Skin epidermis (tissue), 12 donors: ENCODE results near the gene FGFBP3.
"Not testable (repeated sequence)": the region's sequence is repeated elsewhere in the genome, so short reads cannot be mapped to it uniquely, and the experiment has no call there.

Source experiments
- H3K27ac ChIP-seq, 21 experiments: fragments of 200-600 bp; sonication (generic) in 11 of 21; one replicate each; pipeline ENCODE4 v1.5.0; 2020; ENCODE audit warnings: mild to moderate bottlenecking in 3 of 21, inconsistent platforms in 2 of 21, moderate library complexity in 2 of 21
- H3K4me3 ChIP-seq, 7 experiments: fragments of 200-600 bp; sonication (generic) in 2 of 7; one replicate each; pipeline ENCODE4 v1.5.0; 2020; ENCODE audit warnings: inconsistent platforms in 2 of 7, mild to moderate bottlenecking in 2 of 7, moderate library complexity in 1 of 7

The FGFBP3 gene

GRCh38 chr10:91907033-91907594 is 2.2 kb downstream of the FGFBP3 start:
- Histone ChIP-seq H3K4me3 (no peak overlapping the region), H3K27ac (no peak overlapping the region)

DNA sequence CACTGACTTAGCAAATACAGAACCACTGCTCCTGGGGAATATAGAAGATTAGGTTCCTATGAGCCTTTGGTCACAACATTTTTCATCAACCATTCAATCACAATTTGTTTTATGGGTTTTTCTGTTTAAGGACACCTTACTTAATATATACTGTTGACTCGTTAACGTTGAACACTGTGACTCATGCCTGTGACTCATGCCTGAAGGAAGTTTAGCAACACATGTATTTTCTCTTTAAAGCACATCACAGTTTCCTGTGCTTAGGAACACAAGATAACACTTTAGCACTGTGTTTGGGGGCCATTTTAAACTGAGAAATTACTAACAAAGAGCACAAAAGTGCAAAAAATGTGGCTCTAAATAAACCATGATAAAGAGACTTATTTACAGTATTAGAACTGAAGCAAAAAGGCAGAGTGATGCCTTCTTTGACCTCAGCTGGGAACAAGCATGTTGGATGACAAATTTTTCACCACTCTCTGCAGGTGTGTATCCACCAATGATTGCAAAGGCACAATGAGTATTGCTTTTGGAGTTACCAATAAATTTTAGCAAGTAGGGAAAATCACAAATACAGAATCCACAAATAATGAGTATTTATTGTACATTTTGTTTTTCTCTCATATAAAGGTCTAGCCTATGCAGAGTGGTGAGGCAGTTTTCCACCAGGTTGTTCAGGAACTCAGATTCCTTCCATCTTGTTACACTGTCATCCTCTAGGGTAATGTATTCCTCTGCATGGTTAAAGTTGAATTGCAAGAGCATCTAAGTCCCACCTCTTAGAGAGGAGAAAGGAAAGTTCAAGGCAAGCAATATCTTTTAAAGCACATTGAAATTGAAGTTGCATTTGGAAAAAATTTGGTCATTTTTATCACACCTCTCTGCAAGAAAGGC is 7.3 kb downstream of the FGFBP3 start:
- H3K27ac ChIP-seq: peak overlapping the region in 8 of 21 experiments; percentile 9 to 69 (median 25)
- no peak overlapping the region for H3K4me3 ChIP-seq

DNA sequence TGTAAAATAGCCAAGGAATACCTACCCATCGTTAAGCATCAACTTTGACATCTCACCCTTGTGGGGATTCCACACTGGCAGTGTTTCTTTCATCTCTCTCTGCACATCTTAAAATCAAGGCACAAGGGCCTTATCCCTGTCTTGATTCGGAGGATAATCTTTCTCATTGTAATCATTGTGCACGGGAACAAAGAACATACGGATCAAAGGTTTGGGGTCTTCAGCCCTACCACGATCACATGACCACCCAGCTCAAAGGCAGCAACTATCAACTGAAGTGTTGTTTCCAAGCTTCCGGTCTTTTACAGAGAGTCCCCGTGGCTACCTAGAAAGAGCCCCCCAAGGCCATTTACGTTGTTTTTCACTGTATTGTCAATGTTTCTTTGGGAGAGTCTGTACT is 11.9 kb downstream of the FGFBP3 start:
- no peak overlapping the region for H3K27ac ChIP-seq
- H3K4me3 ChIP-seq: no peak overlapping the region

DNA sequence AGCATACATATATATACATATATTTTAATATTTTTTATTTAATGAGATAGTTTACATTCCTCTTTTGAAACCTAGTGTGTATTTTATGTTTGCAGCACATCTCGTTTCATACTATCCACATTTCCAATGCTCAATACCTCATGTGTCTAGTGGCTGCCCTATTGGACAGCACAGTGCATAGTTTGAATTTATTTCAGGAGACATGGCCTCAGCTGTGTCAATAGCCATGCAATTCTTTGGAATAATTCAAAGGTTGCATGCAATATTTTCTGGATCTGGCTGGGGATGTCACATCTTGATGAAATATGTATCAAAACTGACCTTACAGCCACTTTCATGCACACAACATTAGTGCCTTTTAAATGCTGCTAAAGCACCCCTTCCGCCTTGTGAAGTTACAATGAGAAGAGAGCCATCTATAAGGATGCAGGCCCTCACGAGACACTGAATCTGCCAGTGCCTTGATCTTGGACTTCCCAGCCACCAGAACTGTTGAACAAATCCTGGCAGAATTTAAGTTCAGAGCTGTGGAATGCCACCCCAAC is 13.0 kb downstream of the FGFBP3 start:
- Histone ChIP-seq H3K4me3 (no peak overlapping the region), H3K27ac (no peak overlapping the region)

GRCh38 chr10:91894261-91894685 is 15.0 kb downstream of the FGFBP3 start:
- H3K27ac ChIP-seq, H3K4me3 ChIP-seq: not testable (repeated sequence)

- Histone ChIP-seq H3K27ac (no peak overlapping the region), H3K4me3 (no peak overlapping the region)
Measured at GRCh38 chr10:91893051-91893450, 16.2 kb downstream of the FGFBP3 start.

DNA sequence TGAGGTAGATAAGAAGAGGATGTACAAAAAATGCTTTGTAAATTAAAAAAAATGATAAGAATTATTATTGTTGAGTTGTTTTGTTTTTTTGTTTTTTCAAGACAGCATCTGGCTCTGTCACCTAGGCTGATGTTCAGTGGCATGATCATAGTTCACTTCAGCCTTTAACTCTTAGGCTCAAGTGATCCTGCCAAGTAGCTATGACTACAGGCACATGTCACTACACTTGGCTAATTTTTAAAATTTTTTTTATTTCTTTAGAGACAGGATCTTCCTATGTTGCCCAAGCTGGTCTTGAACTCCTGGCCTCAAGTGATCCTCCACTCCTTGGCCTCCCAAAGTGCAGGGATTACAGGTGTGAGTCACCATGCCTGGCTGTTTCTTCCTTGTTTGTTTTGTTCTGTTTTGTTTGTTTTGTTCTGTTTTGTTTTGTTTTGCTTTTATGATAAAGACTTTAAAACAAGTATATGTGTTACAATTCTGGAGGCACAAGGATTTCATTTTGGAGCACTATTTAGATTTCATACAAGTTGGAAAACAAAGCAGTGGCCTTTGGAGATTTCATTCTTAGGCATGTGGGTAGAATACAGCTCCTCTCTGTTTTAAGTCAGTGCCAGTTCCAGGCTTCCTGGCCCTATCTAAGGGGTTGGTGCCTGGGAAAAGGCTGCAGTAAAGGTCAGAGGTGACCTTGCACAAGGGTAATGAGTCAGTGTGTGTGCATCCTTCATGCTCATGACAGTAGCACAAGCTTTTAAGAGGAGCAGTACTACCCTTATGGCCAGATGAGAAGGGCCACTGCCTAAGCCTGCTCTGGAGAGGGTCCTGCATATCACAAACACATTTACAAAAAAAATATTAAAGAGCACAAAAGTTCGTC is 17.9 kb downstream of the FGFBP3 start:
- H3K27ac ChIP-seq: no peak overlapping the region
- no peak overlapping the region for H3K4me3 ChIP-seq

- peak overlapping the region; percentile 24 to 49 (median 31) for H3K4me3 ChIP-seq
- H3K27ac ChIP-seq: peak overlapping the region in 3 of 21 experiments; percentile 36 to 47 (median 46)
Measured at GRCh38 chr10:91887272-91888076, 21.8 kb downstream of the FGFBP3 start.

DNA sequence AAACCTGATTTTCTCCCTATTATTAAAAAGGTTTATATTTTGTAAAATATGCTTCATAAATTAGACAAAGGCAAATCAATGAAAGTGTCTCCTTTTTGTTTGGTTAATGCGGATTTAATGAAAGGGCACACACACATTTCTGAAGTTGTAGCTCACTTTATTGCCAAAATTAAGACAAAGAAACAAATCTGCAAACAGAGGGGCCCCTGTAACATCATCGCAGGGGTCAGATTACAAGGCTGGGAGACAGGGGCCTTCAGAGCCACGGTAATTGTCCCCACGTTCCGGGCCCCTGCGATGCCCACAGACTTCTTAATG is 22.4 kb downstream of the FGFBP3 start:
- peak overlapping the region in 2 of 21 experiments; percentile 36 to 47 for H3K27ac ChIP-seq
- peak overlapping the region; percentile 24 to 49 (median 31) for H3K4me3 ChIP-seq

GRCh38 chr10:91885362-91886079 is 23.8 kb downstream of the FGFBP3 start:
- H3K27ac ChIP-seq: no peak overlapping the region
- H3K4me3 ChIP-seq: no peak overlapping the region

- Histone ChIP-seq H3K27ac (peak overlapping the region in 1 of 21 experiments; percentile 64), H3K4me3 (no peak overlapping the region)
Measured at GRCh38 chr10:91884536-91884935, 24.8 kb downstream of the FGFBP3 start.

DNA sequence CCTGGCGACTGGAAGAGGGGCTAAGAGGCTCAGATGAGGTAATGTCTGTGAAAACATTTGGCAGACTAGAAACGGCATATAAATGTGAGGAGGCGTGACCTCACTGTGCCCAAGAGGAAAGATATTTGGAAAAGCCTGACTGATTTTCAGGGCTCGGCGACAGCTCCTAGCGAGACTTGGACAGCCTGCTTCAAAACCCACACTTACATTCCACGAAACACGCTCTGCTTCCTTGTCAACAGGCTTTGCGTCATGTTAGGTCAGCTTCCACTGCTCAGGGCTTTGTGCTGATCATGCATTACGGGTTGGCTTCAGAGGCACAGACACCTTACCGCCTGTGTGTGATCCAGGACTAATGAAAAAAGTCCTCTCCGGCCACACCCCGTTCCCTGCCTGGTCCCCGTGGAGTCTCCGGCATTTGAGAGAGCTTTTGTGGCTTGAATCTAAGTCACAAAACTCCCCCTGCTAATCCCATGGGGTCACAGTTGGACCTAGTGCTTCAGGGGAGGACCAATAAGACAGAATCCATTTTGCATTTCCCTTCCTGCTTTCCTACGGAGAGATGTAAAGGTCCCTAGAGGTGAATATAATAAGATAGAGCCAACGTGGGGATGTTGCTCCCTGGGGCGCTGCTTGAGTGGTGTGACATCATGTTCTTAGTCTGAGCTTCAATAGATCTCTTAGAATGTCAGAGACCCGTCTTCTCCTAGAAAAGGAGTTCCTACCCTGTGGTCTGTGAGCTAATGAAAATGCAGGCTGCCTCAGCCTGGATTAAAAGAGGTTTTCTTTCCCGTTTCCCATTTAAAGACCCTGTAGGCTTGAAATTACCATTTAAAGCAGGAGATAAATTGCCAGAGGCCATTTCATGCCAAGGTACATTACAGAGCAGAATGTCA is 25.5 kb downstream of the FGFBP3 start:
- Histone ChIP-seq H3K4me3 (no peak overlapping the region), H3K27ac (peak overlapping the region in 6 of 21 experiments; percentile 16 to 65 (median 40))

DNA sequence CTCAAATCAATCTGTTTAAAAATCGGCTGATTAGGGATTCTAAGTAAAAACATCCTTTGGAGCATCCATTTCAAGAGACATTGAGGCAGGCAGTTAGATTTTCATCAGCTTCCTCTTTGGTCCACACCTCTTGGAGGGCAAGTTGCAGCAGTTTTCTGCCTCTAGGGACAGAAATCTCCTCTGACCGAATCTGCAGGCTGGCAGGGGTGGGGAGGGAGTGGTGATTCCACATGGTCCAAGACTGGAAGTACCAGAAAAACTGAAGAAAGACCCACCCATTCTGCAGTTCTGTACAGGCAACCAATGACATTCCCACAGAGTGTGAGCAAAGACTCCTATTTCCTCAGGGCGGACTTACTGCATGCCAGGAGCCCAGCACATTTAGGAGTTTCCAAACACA is 29.0 kb downstream of the FGFBP3 start:
- no peak overlapping the region for H3K27ac ChIP-seq
- H3K4me3 ChIP-seq: no peak overlapping the region

GRCh38 chr10:91879515-91880170 is 29.6 kb downstream of the FGFBP3 start:
- H3K27ac ChIP-seq: no peak overlapping the region
- H3K4me3 ChIP-seq: no peak overlapping the region

DNA sequence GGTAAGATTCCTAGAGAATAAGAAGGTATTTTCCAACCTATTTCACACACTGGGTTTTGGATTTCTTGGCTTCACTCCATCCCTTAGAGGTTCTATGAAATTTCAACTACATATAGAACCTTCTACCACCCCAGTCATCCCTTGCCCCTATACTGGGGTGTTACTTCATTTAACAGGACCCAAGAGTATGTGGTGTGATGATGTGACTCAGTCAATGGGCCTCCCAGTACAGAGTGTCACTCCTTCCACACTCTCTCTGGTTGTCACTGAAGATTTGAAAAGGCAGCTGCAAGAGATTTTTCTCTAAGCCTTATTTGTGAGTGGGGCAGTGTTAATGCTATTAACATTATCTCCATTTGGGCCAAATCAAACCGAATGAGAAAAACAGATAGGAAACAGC is 33.5 kb downstream of the FGFBP3 start:
- Histone ChIP-seq H3K4me3 (no peak overlapping the region), H3K27ac (no peak overlapping the region)

DNA sequence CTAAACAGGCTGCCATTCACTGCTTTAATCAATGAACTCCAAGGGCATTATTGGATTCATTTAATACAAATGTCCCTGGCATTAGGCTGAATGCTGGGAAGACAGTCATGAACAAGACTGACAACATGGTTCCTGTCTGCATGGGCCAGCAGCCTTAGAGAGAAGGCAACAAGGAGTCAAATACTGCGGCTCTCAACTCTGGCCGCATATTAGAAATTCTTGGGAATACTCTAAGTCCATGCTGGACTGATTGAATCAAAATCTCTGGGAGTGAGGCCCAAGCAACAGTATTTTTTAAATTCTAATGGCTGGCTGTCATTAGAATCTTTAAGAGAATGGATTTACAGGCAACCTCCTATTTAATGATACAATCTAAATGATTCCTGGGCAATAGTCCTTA is 34.1 kb downstream of the FGFBP3 start:
- Histone ChIP-seq H3K4me3 (no peak overlapping the region), H3K27ac (no peak overlapping the region)

- Histone ChIP-seq H3K4me3 (no peak overlapping the region), H3K27ac (no peak overlapping the region)
Measured at GRCh38 chr10:91865562-91866081, 43.7 kb downstream of the FGFBP3 start.
